HepG2 (cell line): Measurements from ENCODE around the gene MED12L. TPM values are rescaled to one million over a fixed set of nuclear protein-coding genes. Genes with fewer than 3 reads are reported as not detected.

Experiments used
- ATAC-seq: fragments of 200-7000 bp; cut with Tn5 transposase; 3 replicates; pipeline ENCODE4 v1.9.1; 2020; ENCODE audit warnings: mild to moderate bottlenecking, moderate library complexity
- BruUV-seq: library from RNA; stranded (reverse); fragments of 400-500 nt; replicated peaks from 2 replicates; lab custom pipeline; 2021; lab: Mats Ljungman, UMichigan
- CTCF ChIA-PET: fragments of 300-600 bp; formaldehyde crosslinking; extraction: SDS; loops from one replicate; lab custom pipeline; 2021; ENCODE audit warnings: low total read pairs, inconsistent platforms, low intra/inter-chr PET ratio; lab: Yijun Ruan, JAX
- POLR2A ChIA-PET: fragments of 350-600 bp; sonication (Branson Sonifier 250); formaldehyde crosslinking; loops from one replicate; lab custom pipeline; 2020; ENCODE audit warnings: antibody characterized with exemption, inconsistent platforms; lab: Yijun Ruan, JAX
- DNase-seq: peaks from one replicate; pipeline ENCODE4 v3.0.0-alpha.2; 2015; ENCODE audit warnings: low spot score
- FAIRE-seq: peaks from 3 replicates; lab custom pipeline; 2011; peaks lifted over from hg19 to GRCh38; lab: Jason Lieb, UNC
- H2AFZ ChIP-seq: one replicate; pipeline ENCODE4 v1.6.1; 2011; ENCODE audit warnings: low read length, inconsistent platforms
- H3K27ac ChIP-seq: fragments of 300-600 bp; 3 replicates; pipeline ENCODE4 v1.8.0; 2011; ENCODE audit warnings: mixed run types, mild to moderate bottlenecking, mixed read lengths, low read length, inconsistent platforms; ENCODE audit not compliant: insufficient read depth; ENCODE audit errors: extremely low read length
- H3K27me3 ChIP-seq, 2 experiments: fragments of 200-600 bp in 1 of 2; 2 replicates in 1 of 2; 3 replicates in 1 of 2; pipeline versions ENCODE4 v1.6.0 to v1.8.0; 2011; ENCODE audit warnings: low read length in 2 of 2, mild to moderate bottlenecking in 2 of 2, moderate library complexity in 2 of 2, inconsistent platforms in 1 of 2; ENCODE audit not compliant: insufficient read depth in 2 of 2, control insufficient read depth in 1 of 2
- H3K36me3 ChIP-seq, 2 experiments: fragments of 200-600 bp in 1 of 2; replicated peaks in 1 of 2; 2 replicates in 1 of 2; 3 replicates in 1 of 2; pipeline versions ENCODE4 v1.5.1 to v1.8.0; 2011; ENCODE audit warnings: low read length in 2 of 2, inconsistent platforms in 1 of 2; ENCODE audit not compliant: insufficient read depth in 2 of 2, control insufficient read depth in 1 of 2
- H3K4me1 ChIP-seq: 2 replicates; pipeline ENCODE4 v1.5.1; 2012; ENCODE audit warnings: low read length, inconsistent platforms; ENCODE audit not compliant: insufficient read depth
- H3K4me2 ChIP-seq: 2 replicates; pipeline ENCODE4 v1.6.0; 2011; ENCODE audit warnings: low read depth, low read length, inconsistent platforms
- H3K4me3 ChIP-seq, 3 experiments: fragments of 200-600 bp in 1 of 3; sonication (generic), shearing (Covaris generic) in 1 of 3; replicated peaks in 1 of 3; 2 replicates each; pipeline ENCODE4 v1.5.1; 2011 to 2016; ENCODE audit warnings: low read length in 3 of 3, inconsistent platforms in 2 of 3, low read depth in 2 of 3, mild to moderate bottlenecking in 2 of 3, control low read depth in 1 of 3, mixed read lengths in 1 of 3; ENCODE audit not compliant: insufficient read depth in 1 of 3
- H3K79me2 ChIP-seq: one replicate; pipeline ENCODE4 v1.6.1; 2011; ENCODE audit warnings: low read length, inconsistent platforms; ENCODE audit not compliant: insufficient read depth
- H3K9ac ChIP-seq: 2 replicates; pipeline ENCODE4 v1.6.0; 2011; ENCODE audit warnings: mild to moderate bottlenecking, low read depth, low read length, inconsistent platforms; ENCODE audit not compliant: insufficient read depth
- H3K9me3 ChIP-seq: 2 replicates; pipeline ENCODE4 v1.5.1; 2012; ENCODE audit warnings: mild to moderate bottlenecking, low read length
- H4K20me1 ChIP-seq: 2 replicates; pipeline ENCODE4 v1.6.0; 2011; ENCODE audit warnings: inconsistent platforms, mild to moderate bottlenecking, low read length, moderate library complexity; ENCODE audit not compliant: insufficient read depth
- ATAD3A ChIP-seq: sonication (generic); formaldehyde crosslinking; IDR thresholded peaks from 2 replicates; pipeline ENCODE4 v1.4.0; 2020; ENCODE audit warnings: missing genetic modification reagents
- BRD4 ChIP-seq: sonication (generic); formaldehyde crosslinking; IDR thresholded peaks from 2 replicates; pipeline ENCODE4 v1.4.0; 2020; ENCODE audit warnings: missing genetic modification reagents
- FOXJ3 ChIP-seq: sonication (generic); formaldehyde crosslinking; IDR thresholded peaks from 2 replicates; pipeline ENCODE4 v1.4.0; 2020; ENCODE audit warnings: missing genetic modification reagents, mild to moderate bottlenecking, borderline replicate concordance
- IKZF1 ChIP-seq: fragments of 450-650 bp; IDR thresholded peaks from 2 replicates; pipeline ENCODE4 v1.7.1; 2016
- KDM5A ChIP-seq: fragments of 200-600 bp; sonication (generic); IDR thresholded peaks from 2 replicates; pipeline ENCODE4 v1.7.0; 2018; ENCODE audit warnings: antibody characterized with exemption, mild to moderate bottlenecking, low read length, borderline replicate concordance
- PHB2 ChIP-seq: fragments of 450-650 bp; IDR thresholded peaks from 2 replicates; pipeline ENCODE4 v1.6.1; 2018; ENCODE audit not compliant: partially characterized antibody
- PHF5A ChIP-seq: IDR thresholded peaks from one replicate; pipeline ENCODE4 v1.6.1; 2018; ENCODE audit warnings: low read depth, missing genetic modification reagents; ENCODE audit not compliant: unreplicated experiment
- RARG ChIP-seq: sonication (generic); formaldehyde crosslinking; IDR thresholded peaks from 2 replicates; pipeline ENCODE4 v1.4.0; 2020; ENCODE audit warnings: low read depth, mild to moderate bottlenecking, missing genetic modification reagents
- SIX4 ChIP-seq: sonication (generic); formaldehyde crosslinking; IDR thresholded peaks from 2 replicates; pipeline ENCODE4 v1.4.0; 2020; ENCODE audit warnings: missing genetic modification reagents
- SOX6 ChIP-seq, 2 experiments: fragments of 450-650 bp in 1 of 2; sonication (generic) in 1 of 2; formaldehyde crosslinking in 1 of 2; IDR thresholded peaks; 2 replicates each; pipeline versions ENCODE4 v1.4.0 to v1.6.1; 2017 to 2020; ENCODE audit warnings: antibody characterized with exemption in 1 of 2, mild to moderate bottlenecking in 1 of 2, missing genetic modification reagents in 1 of 2
- SP2 ChIP-seq: sonication (generic); formaldehyde crosslinking; IDR thresholded peaks from 2 replicates; pipeline ENCODE4 v1.5.1; 2020; ENCODE audit warnings: mild to moderate bottlenecking, missing genetic modification reagents
- ZNF432 ChIP-seq: sonication (generic); formaldehyde crosslinking; IDR thresholded peaks from 2 replicates; pipeline ENCODE4 v1.5.0; 2020; ENCODE audit warnings: missing genetic modification reagents, mild to moderate bottlenecking, borderline replicate concordance
- ZNF44 ChIP-seq: sonication (generic); formaldehyde crosslinking; IDR thresholded peaks from 2 replicates; pipeline ENCODE4 v1.5.1; 2020; ENCODE audit warnings: mild to moderate bottlenecking, missing genetic modification reagents
- ZNF557 ChIP-seq: sonication (generic); formaldehyde crosslinking; IDR thresholded peaks from 2 replicates; pipeline ENCODE4 v1.4.0; 2020; ENCODE audit warnings: missing genetic modification reagents
- ZNF572 ChIP-seq: sonication (generic); formaldehyde crosslinking; IDR thresholded peaks from 2 replicates; pipeline ENCODE4 v1.5.1; 2020; ENCODE audit warnings: mild to moderate bottlenecking, missing genetic modification reagents
- ZNF616 ChIP-seq: sonication (generic); formaldehyde crosslinking; IDR thresholded peaks from 2 replicates; pipeline ENCODE4 v1.5.0; 2020; ENCODE audit warnings: low read depth, mild to moderate bottlenecking, missing genetic modification reagents
- ZZZ3 ChIP-seq: sonication (generic); formaldehyde crosslinking; IDR thresholded peaks from 2 replicates; pipeline ENCODE4 v1.4.0; 2020; ENCODE audit warnings: missing genetic modification reagents, mild to moderate bottlenecking, borderline replicate concordance
- WGBS: methylation state at CpG from one replicate; pipeline ENCODE4 v1.1.6; 2017; ENCODE audit warnings: low lambda C conversion rate; 5-methylcytosine and 5-hydroxymethylcytosine counted together
- in situ Hi-C: cut with HindIII; loops from 2 replicates; pipeline ENCODE4 v1.10.0; 2017; ENCODE audit warnings: low pct_unique_long_range_greater_than_20kb; ENCODE audit not compliant: extremely low pct_ligation_motif_present
- intact Hi-C: fragments of 100-400 bp; cut with micrococcal nuclease; formaldehyde crosslinking; loops from one replicate; pipeline ENCODE4 v1.10.0; 2022; ENCODE audit not compliant: unreplicated experiment
- polyA plus RNA-seq, 8 experiments: library from polyadenylated mRNA; depleted of rRNA in 3 of 8; stranded (reverse) in 7 of 8; unstranded in 1 of 8; fragments of >200 nt; fragmentation: Illumina TruSeq in 4 of 8; extraction: Trizol in 4 of 8; gene quantifications; 2 replicates each; pipeline versions ENCODE4 v1.2.1 to v1.2.3, GENCODE V29; 2011 to 2016; ENCODE audit warnings: low read depth in 4 of 8, missing spikeins in 1 of 8, mixed read lengths in 1 of 8; ENCODE audit not compliant: insufficient read depth in 1 of 8
- total RNA-seq, 5 experiments: library from RNA; depleted of rRNA; stranded (reverse); fragments of >200 nt; fragmentation: Illumina TruSeq; extraction: Trizol; gene quantifications; 2 replicates each; pipeline ENCODE4 v1.2.3, GENCODE V29; 2016; ENCODE audit warnings: low read depth in 1 of 5
- TF ChIP-seq, protein P1 (sequence below): sonication (generic); formaldehyde crosslinking; IDR thresholded peaks from 2 replicates; pipeline ENCODE4 v1.5.1; 2020; ENCODE audit warnings: mild to moderate bottlenecking, missing genetic modification reagents, moderate library complexity
- TF ChIP-seq, protein P2 (sequence below): IDR thresholded peaks from 2 replicates; pipeline ENCODE4 v1.6.1; 2016; ENCODE audit warnings: low read depth, borderline replicate concordance

The MED12L gene
- total and polyA plus RNA-seq, 2 of the 13 experiments (the other 11 are each of a cell fraction or from before 2014, with no cell fraction given), result 0.07 to 0.64 TPM

DNA sequence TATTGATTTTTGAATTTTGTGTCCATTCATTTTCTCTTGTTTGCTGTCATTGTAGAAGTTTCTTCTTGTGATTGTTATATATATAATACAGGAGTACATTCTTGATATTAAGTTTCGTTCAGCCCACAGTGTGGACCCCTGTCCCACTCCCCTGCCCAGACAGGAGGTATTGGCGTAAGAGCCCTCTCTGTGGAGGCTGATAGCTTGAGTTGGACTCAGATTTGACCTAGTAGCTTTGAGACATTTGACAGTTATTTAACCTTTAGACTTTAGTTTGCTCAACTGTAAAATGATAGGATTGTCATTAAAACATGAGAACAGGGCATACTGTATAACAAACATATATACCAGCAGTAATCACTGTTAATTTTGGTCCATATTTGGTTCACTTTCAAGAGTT lies 90.5 kb downstream of the MED12L start (continued):
- TF ChIP-seq PHF5A, result no peak
- 0 out of 2 replicates have a peak, but pooled peaks have one; percentile 18 for TF ChIP-seq SIX4
- TF ChIP-seq, protein P1, sequence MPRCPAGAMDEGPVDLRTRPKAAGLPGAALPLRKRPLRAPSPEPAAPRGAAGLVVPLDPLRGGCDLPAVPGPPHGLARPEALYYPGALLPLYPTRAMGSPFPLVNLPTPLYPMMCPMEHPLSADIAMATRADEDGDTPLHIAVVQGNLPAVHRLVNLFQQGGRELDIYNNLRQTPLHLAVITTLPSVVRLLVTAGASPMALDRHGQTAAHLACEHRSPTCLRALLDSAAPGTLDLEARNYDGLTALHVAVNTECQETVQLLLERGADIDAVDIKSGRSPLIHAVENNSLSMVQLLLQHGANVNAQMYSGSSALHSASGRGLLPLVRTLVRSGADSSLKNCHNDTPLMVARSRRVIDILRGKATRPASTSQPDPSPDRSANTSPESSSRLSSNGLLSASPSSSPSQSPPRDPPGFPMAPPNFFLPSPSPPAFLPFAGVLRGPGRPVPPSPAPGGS (CRISPR knock-in tag), result no peak

DNA sequence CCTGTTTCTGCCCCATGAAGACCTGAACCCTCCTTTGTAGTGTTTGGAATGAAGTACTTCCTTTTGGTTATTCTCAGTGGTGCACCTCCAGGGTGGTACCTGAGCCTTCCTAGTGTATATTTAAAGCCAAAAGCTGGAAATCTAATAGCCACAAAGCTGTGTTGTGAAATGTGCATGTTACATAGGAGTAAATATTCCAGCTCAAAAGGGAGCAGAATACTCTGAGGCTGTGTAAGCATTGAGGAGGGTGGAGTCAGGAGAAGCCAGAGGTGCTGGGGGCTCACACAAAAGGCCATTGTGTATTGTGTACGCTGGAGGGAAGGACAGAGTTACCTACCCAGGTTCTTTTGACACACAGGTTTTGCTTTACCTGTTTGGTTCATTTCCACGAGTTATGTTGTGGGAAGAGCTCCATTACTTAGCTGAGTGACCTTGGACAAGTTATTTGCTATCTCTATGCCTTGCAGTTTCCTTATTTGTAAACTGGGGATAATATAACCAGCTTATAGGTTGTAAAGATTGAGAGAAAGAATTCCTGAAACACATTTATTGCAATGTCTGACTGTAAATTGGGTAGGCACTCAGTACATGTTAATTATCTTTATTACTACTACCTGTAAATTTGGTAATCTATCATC lies 92.9 kb downstream of the MED12L start:
- BruUV-seq, result no TSS peak
- Histone ChIP-seq H3K36me3 (no peaks in the 10 kb centered on the region), H3K27me3 (no peaks in the 10 kb centered on the region), H2AFZ (no peak overlapping the region), H3K4me1 (peaks cover 74% of the 10 kb centered on the region), H4K20me1 (no peaks in the 10 kb centered on the region), H3K27ac (peak overlapping the region; percentile 73), H3K9ac (peak overlapping the region; percentile 40; the same call in 1 of the 2 replicates), H3K4me2 (peak overlapping the region; percentile 66), H3K9me3 (no peaks in the 10 kb centered on the region), H3K79me2 (no peaks in the 10 kb centered on the region), H3K4me3 (peak overlapping the region in 1 of 3 experiments; percentile 23; a peak in 2 of 6 replicates)
- ATAC-seq, result peak; percentile 100
- intact Hi-C loops, result loop anchor here (1.0 kb wide), 1 partner anchor 20 kb away; no protein-coding TSS in a partner anchor
- DNase-seq, result peak; percentile 97
- CTCF ChIA-PET, result no interaction called here
- peak; percentile 86 for FAIRE-seq
- WGBS, result 5% methylated on average over 2 of the region's 2 CpGs
- POLR2A ChIA-PET, result interaction anchor here (0.6 to 2.0 kb wide), 13 partner anchors 10 to 1838 kb away, joined by 3 to 54 read pairs (median 4); partner anchors contain the start of gene TSC22D2
- in situ Hi-C loops, result no loop called here
- no peak for TF ChIP-seq ZNF616 (CRISPR knock-in tag)
- TF ChIP-seq, protein P2, sequence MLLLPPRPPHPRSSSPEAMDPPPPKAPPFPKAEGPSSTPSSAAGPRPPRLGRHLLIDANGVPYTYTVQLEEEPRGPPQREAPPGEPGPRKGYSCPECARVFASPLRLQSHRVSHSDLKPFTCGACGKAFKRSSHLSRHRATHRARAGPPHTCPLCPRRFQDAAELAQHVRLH (CRISPR knock-in tag), result peak; percentile 32; the same call in 1 of the 2 replicates
- peak; percentile 75; the same call in 1 of the 2 replicates for TF ChIP-seq FOXJ3 (CRISPR knock-in tag)
- no peak for TF ChIP-seq KDM5A
- 0 out of 2 replicates have a peak, but pooled peaks have one; percentile 23 for TF ChIP-seq ZNF557 (CRISPR knock-in tag)
- TF ChIP-seq ATAD3A, result no peak
- no peak for TF ChIP-seq ZZZ3 (CRISPR knock-in tag)
- TF ChIP-seq ZNF572 (CRISPR knock-in tag), result no peak
- TF ChIP-seq ZNF44, result no peak
- TF ChIP-seq ZNF432, result no peak
- no peak for TF ChIP-seq BRD4 (CRISPR knock-in tag)
- TF ChIP-seq PHB2, result no peak
- TF ChIP-seq IKZF1, result no peak
- no peak for TF ChIP-seq RARG (CRISPR knock-in tag)
- TF ChIP-seq SOX6 (IDR thresholded peaks at IDR 0.05), result no peak
- peak; percentile 99 for TF ChIP-seq SOX6 (CRISPR knock-in tag; IDR thresholded peaks at IDR 0.05)
- no peak for TF ChIP-seq SP2 (CRISPR knock-in tag)
